K562 (cell line): ENCODE data around the gene SEMA3A. TPM values are rescaled to one million over a fixed set of nuclear protein-coding genes. Genes with fewer than 3 reads are reported as not detected.
A peak's percentile ranks its signal among the peaks of the same experiment; 100 is the strongest.

Source experiments
- ATAC-seq: fragments of 200-7000 bp; cut with Tn5 transposase; 3 replicates; pipeline ENCODE4 v1.9.1; 2020; ENCODE audit warnings: moderate library complexity
- BruUV-seq: library from RNA; stranded (reverse); fragments of 400-500 nt; replicated peaks from 2 replicates; lab custom pipeline; 2021; lab: Mats Ljungman, UMichigan
- CTCF ChIA-PET: fragments of 300-600 bp; formaldehyde crosslinking; extraction: SDS; loops from one replicate; lab custom pipeline; 2021; ENCODE audit warnings: low intra/inter-chr PET ratio; lab: Yijun Ruan, JAX
- POLR2A ChIA-PET: fragments of 300-600, 350-650 bp; sonication (Branson Sonifier 250); formaldehyde crosslinking; extraction: SDS; loops from one replicate; lab custom pipeline; 2021; ENCODE audit warnings: antibody characterized with exemption, inconsistent platforms; lab: Yijun Ruan, JAX
- DNase-seq, 4 experiments: peaks; one replicate each; pipeline versions ENCODE4 v3.0.0 to v3.0.0-alpha.2; 2011 to 2018; ENCODE audit warnings: low spot score in 3 of 4, mixed read lengths in 3 of 4; ENCODE audit errors: extremely low read depth in 1 of 4
- FAIRE-seq: peaks from 2 replicates; lab custom pipeline; 2011; peaks lifted over from hg19 to GRCh38; lab: Jason Lieb, UNC
- H2AFZ ChIP-seq: 2 replicates; pipeline ENCODE4 v1.6.0; 2011; ENCODE audit warnings: low read depth, low read length, control low read depth, inconsistent platforms
- H3K27ac ChIP-seq: fragments of 200-600 bp; 3 replicates; pipeline ENCODE4 v1.8.0; 2011; ENCODE audit warnings: low read depth, mild to moderate bottlenecking, control low read depth, inconsistent platforms, low read length, moderate library complexity, mixed read lengths; ENCODE audit errors: extremely low read depth
- H3K27me3 ChIP-seq, 2 experiments: fragments of 300-600 bp in 1 of 2; 2 replicates in 1 of 2; 3 replicates in 1 of 2; pipeline versions ENCODE4 v1.6.0 to v1.8.0; 2011; ENCODE audit warnings: inconsistent platforms in 2 of 2, low read length in 2 of 2, mild to moderate bottlenecking in 1 of 2, mixed read lengths in 1 of 2, moderate library complexity in 1 of 2; ENCODE audit not compliant: control insufficient read depth in 2 of 2, insufficient read depth in 2 of 2
- H3K36me3 ChIP-seq: fragments of 300-600 bp; 3 replicates; pipeline ENCODE4 v1.8.0; 2011; ENCODE audit warnings: mild to moderate bottlenecking, low read length, inconsistent platforms; ENCODE audit not compliant: control insufficient read depth, insufficient read depth
- H3K4me1 ChIP-seq, 2 experiments: fragments of 200-600 bp in 1 of 2; replicated peaks in 1 of 2; 2 replicates in 1 of 2; 3 replicates in 1 of 2; pipeline versions ENCODE4 v1.5.1 to v1.8.0; 2011; ENCODE audit warnings: inconsistent platforms in 2 of 2, low read length in 2 of 2, mild to moderate bottlenecking in 1 of 2, mixed read lengths in 1 of 2, moderate library complexity in 1 of 2; ENCODE audit not compliant: control insufficient read depth in 2 of 2, insufficient read depth in 2 of 2
- H3K4me2 ChIP-seq: 2 replicates; pipeline ENCODE4 v1.6.1; 2011; ENCODE audit warnings: low read length, control low read depth, inconsistent platforms, mixed read lengths; ENCODE audit not compliant: insufficient read depth
- H3K4me3 ChIP-seq: fragments of 200-600 bp; sonication (generic), shearing (Covaris generic); 2 replicates; pipeline ENCODE4 v1.5.1; 2016; ENCODE audit warnings: control low read depth, inconsistent platforms
- H3K79me2 ChIP-seq: fragments of 200-600 bp; 3 replicates; pipeline ENCODE4 v1.8.0; 2011; ENCODE audit warnings: low read length, inconsistent platforms; ENCODE audit not compliant: control insufficient read depth, insufficient read depth
- H3K9ac ChIP-seq, 2 experiments: 2 replicates each; pipeline versions ENCODE4 v1.6.0 to v1.6.1; 2011; ENCODE audit warnings: low read depth in 2 of 2, low read length in 2 of 2, control low read depth in 1 of 2, inconsistent platforms in 1 of 2, mild to moderate bottlenecking in 1 of 2, mixed read lengths in 1 of 2; ENCODE audit not compliant: insufficient read depth in 1 of 2
- H3K9me1 ChIP-seq: one replicate; pipeline ENCODE4 v1.6.0; 2011; ENCODE audit warnings: inconsistent platforms, mild to moderate bottlenecking, low read length, moderate library complexity; ENCODE audit not compliant: control insufficient read depth, insufficient read depth
- H3K9me3 ChIP-seq: replicated peaks from 2 replicates; pipeline ENCODE4 v1.5.1; 2011; ENCODE audit warnings: low read depth, low read length, inconsistent platforms; ENCODE audit not compliant: control insufficient read depth, insufficient read depth
- H4K20me1 ChIP-seq: replicated peaks from 2 replicates; pipeline ENCODE4 v1.6.1; 2011; ENCODE audit warnings: low read length, inconsistent platforms, mixed read lengths; ENCODE audit not compliant: control insufficient read depth, insufficient read depth
- ARID1B ChIP-seq: fragments of 450-650 bp; IDR thresholded peaks from 2 replicates; pipeline ENCODE4 v1.6.1; 2016; ENCODE audit warnings: antibody characterized with exemption, mild to moderate bottlenecking, inconsistent platforms
- ATF4 ChIP-seq: fragments of 450-650 bp; formaldehyde crosslinking; IDR thresholded peaks from 2 replicates; pipeline ENCODE4 v1.4.0; 2022; ENCODE audit warnings: mild to moderate bottlenecking, moderate library complexity
- HNRNPK ChIP-seq: fragments of 200-400 bp; formaldehyde crosslinking; IDR thresholded peaks from one replicate; pipeline ENCODE4 v1.6.1; 2018; ENCODE audit warnings: mild to moderate bottlenecking, low read depth, low read length; ENCODE audit not compliant: poor library complexity, severe bottlenecking
- IRF2 ChIP-seq: sonication (generic); formaldehyde crosslinking; IDR thresholded peaks from 2 replicates; pipeline ENCODE4 v1.8.1; 2022; ENCODE audit warnings: mild to moderate bottlenecking, missing genetic modification reagents
- MCM3 ChIP-seq: fragments of 450-650 bp; IDR thresholded peaks from 2 replicates; pipeline ENCODE4 v1.6.1; 2016
- NONO ChIP-seq, 2 experiments: fragments of 200-400 bp in 1 of 2; fragments of 450-650 bp in 1 of 2; formaldehyde crosslinking in 1 of 2; IDR thresholded peaks; 2 replicates each; pipeline ENCODE4 v1.6.1; 2017; ENCODE audit warnings: low read depth in 2 of 2, mild to moderate bottlenecking in 2 of 2, moderate library complexity in 2 of 2, low read length in 1 of 2
- PURB ChIP-seq: sonication (generic); formaldehyde crosslinking; IDR thresholded peaks from 2 replicates; pipeline ENCODE4 v1.9.0; 2021; ENCODE audit warnings: low read depth, mild to moderate bottlenecking, missing genetic modification reagents
- ZNF239 ChIP-seq: fragments of 250-450 bp; sonication (Bioruptor Pico); IDR thresholded peaks from 2 replicates; pipeline ENCODE4 v1.4.0; 2020; ENCODE audit warnings: mild to moderate bottlenecking
- ZNF324 ChIP-seq: fragments of 250-450 bp; sonication (Bioruptor Pico); IDR thresholded peaks from 2 replicates; pipeline ENCODE4 v1.4.0; 2020; ENCODE audit warnings: mild to moderate bottlenecking
- WGBS: fragments of 100-300 bp; shearing (Covaris generic); methylation state at CpG from one replicate; pipeline ENCODE4 v1.1.6; 2016; ENCODE audit warnings: low coverage, mixed read lengths; ENCODE audit not compliant: insufficient coverage; ENCODE audit errors: missing lambda C conversion rate; 5-methylcytosine and 5-hydroxymethylcytosine counted together
- in situ Hi-C: fragments of 300-500 bp; cut with MboI; formaldehyde crosslinking; loops from 4 replicates; pipeline ENCODE4 v1.15.0; 2018; ENCODE audit warnings: inconsistent platforms, mixed read lengths
- intact Hi-C: fragments of 100-400 bp; cut with micrococcal nuclease; formaldehyde crosslinking; loops from 2 replicates; pipeline ENCODE4 v1.14.2; 2022
- polyA plus RNA-seq, 8 experiments: library from polyadenylated mRNA; depleted of rRNA in 4 of 8; stranded (reverse) in 5 of 8; unstranded in 3 of 8; fragments of >200 nt; fragmentation: Nextera tagmentation in 2 of 8; fragmentation: Illumina TruSeq in 1 of 8; extraction: Ambion mirVana in 2 of 8; extraction: Trizol in 1 of 8; gene quantifications; 2 replicates each; pipeline versions ENCODE4 v1.2.1 to v1.2.3, GENCODE V29; 2011 to 2014; ENCODE audit warnings: inconsistent platforms in 1 of 8, missing spikeins in 1 of 8
- total RNA-seq, 7 experiments: library from RNA; depleted of rRNA in 6 of 7; stranded (reverse); fragments of >200 nt in 6 of 7; fragmentation: Illumina TruSeq in 2 of 7; extraction: Trizol in 2 of 7; gene quantifications; 2 replicates each; pipeline versions ENCODE4 v1.2.1 to v1.2.3, GENCODE V29; 2011 to 2021; ENCODE audit warnings: low replicate concordance in 1 of 7
- TF ChIP-seq, protein P1 (sequence below): fragments of 250-450 bp; sonication (Bioruptor Pico); IDR thresholded peaks from 2 replicates; pipeline ENCODE4 v1.8.0; 2021; ENCODE audit warnings: moderate library complexity, mild to moderate bottlenecking, inconsistent platforms

Gene SEMA3A
- total and polyA plus RNA-seq, 9 of the 15 experiments (the other 6 are each of a cell fraction or from before 2014, with no cell fraction given): 0.36 to 3.0 (median 1.1) TPM

- ChIA-PET CTCF (no interaction called here), POLR2A (no interaction called here)
- H3K79me2 ChIP-seq: no peaks in the 10 kb centered on the region
- no peak overlapping the region for H3K9ac ChIP-seq
- H3K4me1 ChIP-seq: no peaks in the 10 kb centered on the region
- no peaks in the 10 kb centered on the region for H3K9me3 ChIP-seq
- H3K4me2 ChIP-seq: no peak overlapping the region
- BruUV-seq: no TSS peak
- TF ChIP-seq ATF4 (CRISPR knock-in tag): no peak
- TF ChIP-seq PURB: no peak
- no peak for TF ChIP-seq ARID1B
- TF ChIP-seq MCM3: no peak
- TF ChIP-seq ZNF324 (CRISPR knock-in tag): no peak
- peak; percentile 91 for TF ChIP-seq ZNF239
- no peak overlapping the region for H3K27ac ChIP-seq
- DNase-seq: no peak
- H4K20me1 ChIP-seq: no peaks in the 10 kb centered on the region
- no peak for ATAC-seq
- WGBS: 0% methylated on average over 1 of the region's 1 CpG
- H3K36me3 ChIP-seq: no peaks in the 10 kb centered on the region
- no peak for FAIRE-seq
- intact Hi-C loops (no loop called here), in situ Hi-C loops (no loop called here)
- no peak overlapping the region for H2AFZ ChIP-seq
- H3K27me3 ChIP-seq: no peaks in the 10 kb centered on the region
- H3K4me3 ChIP-seq: no peak overlapping the region
- H3K9me1 ChIP-seq: no peaks in the 10 kb centered on the region
These were observed 103.3 kb downstream of the SEMA3A start for GRCh38 chr7:84091318-84091717.

- no peak for ATAC-seq
- no peak for DNase-seq
- no peaks in the 10 kb centered on the region; the same call in 1 of the 2 replicates for H3K9me3 ChIP-seq
- no peaks in the 10 kb centered on the region for H4K20me1 ChIP-seq
- no peaks in the 10 kb centered on the region for H3K9me1 ChIP-seq
- no peak overlapping the region for H3K27ac ChIP-seq
- FAIRE-seq: no peak
- ChIA-PET CTCF (no interaction called here), POLR2A (no interaction called here)
- 0% methylated on average over 1 of the region's 1 CpG for WGBS
- no peak overlapping the region for H3K4me2 ChIP-seq
- intact Hi-C loops: no loop called here
- no peak overlapping the region for H3K9ac ChIP-seq
- BruUV-seq: no TSS peak
- no peaks in the 10 kb centered on the region for H3K4me1 ChIP-seq
- no peaks in the 10 kb centered on the region for H3K36me3 ChIP-seq
- TF ChIP-seq IRF2 (CRISPR knock-in tag) (no peak), HNRNPK (no peak), NONO (IDR thresholded peaks at IDR 0.05; ENCODE audit: low read depth in 2 of 2, low read length in 1 of 2) (no peak)
- TF ChIP-seq, protein P1, sequence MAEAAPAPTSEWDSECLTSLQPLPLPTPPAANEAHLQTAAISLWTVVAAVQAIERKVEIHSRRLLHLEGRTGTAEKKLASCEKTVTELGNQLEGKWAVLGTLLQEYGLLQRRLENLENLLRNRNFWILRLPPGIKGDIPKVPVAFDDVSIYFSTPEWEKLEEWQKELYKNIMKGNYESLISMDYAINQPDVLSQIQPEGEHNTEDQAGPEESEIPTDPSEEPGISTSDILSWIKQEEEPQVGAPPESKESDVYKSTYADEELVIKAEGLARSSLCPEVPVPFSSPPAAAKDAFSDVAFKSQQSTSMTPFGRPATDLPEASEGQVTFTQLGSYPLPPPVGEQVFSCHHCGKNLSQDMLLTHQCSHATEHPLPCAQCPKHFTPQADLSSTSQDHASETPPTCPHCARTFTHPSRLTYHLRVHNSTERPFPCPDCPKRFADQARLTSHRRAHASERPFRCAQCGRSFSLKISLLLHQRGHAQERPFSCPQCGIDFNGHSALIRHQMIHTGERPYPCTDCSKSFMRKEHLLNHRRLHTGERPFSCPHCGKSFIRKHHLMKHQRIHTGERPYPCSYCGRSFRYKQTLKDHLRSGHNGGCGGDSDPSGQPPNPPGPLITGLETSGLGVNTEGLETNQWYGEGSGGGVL (CRISPR knock-in tag): no peak
- no peak overlapping the region for H2AFZ ChIP-seq
- no peak overlapping the region for H3K4me3 ChIP-seq
- H3K27me3 ChIP-seq: no peaks in the 10 kb centered on the region
- in situ Hi-C loops: no loop called here
- no peaks in the 10 kb centered on the region for H3K79me2 ChIP-seq
These were observed 105.8 kb downstream of the SEMA3A start for GRCh38 chr7:84088802-84089201.
